HCT116 (cell line): ENCODE data around the gene UBE3B. TPM values are rescaled to one million over a fixed set of nuclear protein-coding genes. Genes with fewer than 3 reads are reported as not detected.

Experiments
- ATAC-seq: fragments of 200-7000 bp; cut with Tn5 transposase; 2 replicates; pipeline ENCODE4 v1.9.1; 2020; ENCODE audit warnings: mild to moderate bottlenecking, moderate library complexity
- BruUV-seq: library from RNA; stranded (reverse); fragments of 400-500 nt; replicated peaks from 2 replicates; lab custom pipeline; 2021; lab: Mats Ljungman, UMichigan
- CTCF ChIA-PET: fragments of 300-600 bp; sonication (Branson Sonifier 250); formaldehyde crosslinking; loops from one replicate; lab custom pipeline; 2021; ENCODE audit warnings: antibody characterized with exemption; lab: Charles Lee
- POLR2A ChIA-PET: fragments of 300-600, 350-600 bp; sonication (Branson Sonifier 250); formaldehyde crosslinking; loops from one replicate; lab custom pipeline; 2021; ENCODE audit warnings: antibody characterized with exemption; lab: Charles Lee
- RAD21 ChIA-PET, 2 experiments: fragments of 300-600 bp; sonication (Branson Sonifier 250); formaldehyde crosslinking; loops; one replicate each; lab custom pipeline; 2023; ENCODE audit warnings: low total read pairs in 2 of 2; ENCODE audit not compliant: uncharacterized antibody in 2 of 2, unreplicated experiment in 2 of 2, low non-redundant PET in 1 of 2; lab: Charles Lee
- DNase-seq: peaks from one replicate; pipeline ENCODE4 v3.0.0-alpha.2; 2010; ENCODE audit warnings: low read depth, low spot score
- H2AFZ ChIP-seq: fragments of 200-600 bp; shearing (Covaris generic), sonication (generic); 2 replicates; pipeline ENCODE4 v1.6.1; 2017; ENCODE audit warnings: low read depth, mixed run types, mixed read lengths, antibody characterized with exemption, low read length; ENCODE audit not compliant: poor library complexity, severe bottlenecking
- H3K27ac ChIP-seq: 2 replicates; pipeline ENCODE4 v1.5.1; 2012; ENCODE audit warnings: low read depth, low read length
- H3K27me3 ChIP-seq: fragments of 200-600 bp; sonication (generic); 2 replicates; pipeline ENCODE4 v1.6.1; 2016; ENCODE audit warnings: mixed run types, low read length, mixed read lengths; ENCODE audit not compliant: insufficient read depth
- H3K36me3 ChIP-seq, 2 experiments: fragments of 200-500 bp in 1 of 2; fragments of 200-600 bp in 1 of 2; sonication (Bioruptor generic) in 1 of 2; sonication (generic) in 1 of 2; 2 replicates each; pipeline versions ENCODE4 v1.5.1 to v1.6.1; 2014 to 2016; ENCODE audit warnings: low read length in 2 of 2, inconsistent platforms in 1 of 2, mixed read lengths in 1 of 2, mixed run types in 1 of 2; ENCODE audit not compliant: insufficient read depth in 2 of 2, control insufficient read depth in 1 of 2
- H3K4me1 ChIP-seq, 2 experiments: fragments of 200-600 bp in 1 of 2; sonication (generic) in 1 of 2; 2 replicates each; pipeline versions ENCODE4 v1.5.1 to v1.6.1; 2012 to 2017; ENCODE audit warnings: low read length in 2 of 2, inconsistent platforms in 1 of 2, mild to moderate bottlenecking in 1 of 2, mixed read lengths in 1 of 2, mixed run types in 1 of 2, moderate library complexity in 1 of 2; ENCODE audit not compliant: insufficient read depth in 2 of 2, control insufficient read depth in 1 of 2
- H3K4me2 ChIP-seq: fragments of 200-600 bp; sonication (generic); 2 replicates; pipeline ENCODE4 v1.6.1; 2017; ENCODE audit warnings: mixed run types, low read length, mixed read lengths
- H3K4me3 ChIP-seq, 2 experiments: fragments of 200-600 bp in 1 of 2; sonication (generic) in 1 of 2; replicated peaks in 1 of 2; 2 replicates each; pipeline ENCODE4 v1.5.1; 2011 to 2016; ENCODE audit warnings: low read length in 2 of 2, control low read depth in 1 of 2, low read depth in 1 of 2, mild to moderate bottlenecking in 1 of 2, mixed read lengths in 1 of 2, mixed run types in 1 of 2
- H3K79me2 ChIP-seq: fragments of 200-600 bp; sonication (generic); 2 replicates; pipeline ENCODE4 v1.6.1; 2017; ENCODE audit warnings: mild to moderate bottlenecking, mixed run types, low read length, moderate library complexity, mixed read lengths; ENCODE audit not compliant: insufficient read depth
- H3K9ac ChIP-seq: fragments of 200-600 bp; sonication (generic); 2 replicates; pipeline ENCODE4 v1.6.1; 2016; ENCODE audit warnings: low read length, mixed read lengths
- H3K9me2 ChIP-seq: fragments of 200-600 bp; sonication (generic), shearing (Covaris generic); 2 replicates; pipeline ENCODE4 v1.6.1; 2017; ENCODE audit warnings: mixed run types, mild to moderate bottlenecking, moderate library complexity; ENCODE audit not compliant: insufficient read depth
- H3K9me3 ChIP-seq, 2 experiments: fragments of 200-500 bp in 1 of 2; fragments of 200-600 bp in 1 of 2; sonication (Bioruptor generic) in 1 of 2; sonication (generic) in 1 of 2; 2 replicates each; pipeline ENCODE4 v1.6.1; 2014 to 2017; ENCODE audit warnings: low read length in 2 of 2, mixed read lengths in 2 of 2, inconsistent platforms in 1 of 2, low read depth in 1 of 2, mild to moderate bottlenecking in 1 of 2, mixed run types in 1 of 2, moderate library complexity in 1 of 2; ENCODE audit not compliant: control insufficient read depth in 1 of 2, insufficient read depth in 1 of 2
- H4K20me1 ChIP-seq: fragments of 200-600 bp; sonication (generic), shearing (Covaris generic); 2 replicates; pipeline ENCODE4 v1.6.1; 2017; ENCODE audit warnings: mixed run types, mild to moderate bottlenecking, moderate library complexity; ENCODE audit not compliant: insufficient read depth
- CBX3 ChIP-seq: IDR thresholded peaks from 2 replicates; pipeline ENCODE4 v1.6.1; 2012; ENCODE audit warnings: low read depth
- CEBPB ChIP-seq: IDR thresholded peaks from 2 replicates; pipeline ENCODE4 v1.6.1; 2012; ENCODE audit warnings: low read depth
- EZH2 ChIP-seq: fragments of 200-600 bp; sonication (generic); IDR thresholded peaks from 2 replicates; pipeline ENCODE4 v1.6.1; 2017; ENCODE audit warnings: antibody characterized with exemption, mixed run types
- FOSL1 ChIP-seq: IDR thresholded peaks from 2 replicates; pipeline ENCODE4 v1.6.1; 2012; ENCODE audit warnings: low read depth
- JUND ChIP-seq: IDR thresholded peaks from 2 replicates; pipeline ENCODE4 v1.6.1; 2012
- POLR2A ChIP-seq: IDR thresholded peaks from 2 replicates; pipeline ENCODE4 v1.7.0; 2011; ENCODE audit warnings: borderline replicate concordance; ENCODE audit not compliant: insufficient read depth, insufficient read length; ENCODE audit errors: extremely low read depth
- SP1 ChIP-seq: IDR thresholded peaks from 2 replicates; pipeline ENCODE4 v1.6.1; 2012; ENCODE audit warnings: low read depth
- SRF ChIP-seq: IDR thresholded peaks from 2 replicates; pipeline ENCODE4 v1.6.1; 2012; ENCODE audit warnings: low read depth
- TCF7L2 ChIP-seq: IDR thresholded peaks from 2 replicates; pipeline ENCODE4 v1.7.0; 2011; ENCODE audit warnings: borderline replicate concordance, inconsistent platforms; ENCODE audit not compliant: insufficient read depth, insufficient read length; ENCODE audit errors: extremely low read depth
- YY1 ChIP-seq: IDR thresholded peaks from 2 replicates; pipeline ENCODE4 v1.6.1; 2011; ENCODE audit warnings: low read length, low read depth, moderate library complexity, mild to moderate bottlenecking; ENCODE audit not compliant: insufficient replicate concordance; ENCODE audit errors: extremely low read depth
- ZFX ChIP-seq: fragments of 450-650 bp; IDR thresholded peaks from 2 replicates; pipeline ENCODE4 v1.6.1; 2017
- ZNF274 ChIP-seq: fragments of 200-500 bp; sonication (Bioruptor generic); IDR thresholded peaks from 2 replicates; pipeline ENCODE4 v1.6.1; 2014; ENCODE audit warnings: mild to moderate bottlenecking, low read depth, low read length, inconsistent platforms
- intact Hi-C: fragments of 100-400 bp; cut with micrococcal nuclease; formaldehyde crosslinking; loops from 2 replicates; pipeline ENCODE4 v1.10.0; 2022
- total RNA-seq: library from RNA; stranded (reverse); gene quantifications from one replicate; pipeline ENCODE4 v1.2.1, GENCODE V29; 2021; ENCODE audit not compliant: unreplicated experiment
- TF ChIP-seq, protein P1 (sequence below): IDR thresholded peaks from 2 replicates; pipeline ENCODE4 v1.6.1; 2012
- TF ChIP-seq, protein P2 (sequence below): IDR thresholded peaks from 2 replicates; pipeline ENCODE4 v1.6.1; 2012
- TF ChIP-seq, protein P3 (sequence below): IDR thresholded peaks from 2 replicates; pipeline ENCODE4 v1.6.1; 2011; ENCODE audit warnings: mild to moderate bottlenecking, low read length, moderate library complexity; ENCODE audit not compliant: insufficient replicate concordance; ENCODE audit errors: extremely low read depth
- TF ChIP-seq, protein P4 (sequence below), 3 experiments: fragments of 200-600 bp in 1 of 3; sonication (generic) in 1 of 3; IDR thresholded peaks in 2 of 3; conservative IDR thresholded peaks in 1 of 3; 2 replicates each; pipeline ENCODE4 v1.5.1; 2012 to 2017; ENCODE audit warnings: low read depth in 2 of 3, low read length in 2 of 3, antibody characterized with exemption in 1 of 3, borderline replicate concordance in 1 of 3, control low read depth in 1 of 3, mild to moderate bottlenecking in 1 of 3, mixed read lengths in 1 of 3, mixed run types in 1 of 3, moderate library complexity in 1 of 3; ENCODE audit not compliant: insufficient read depth in 1 of 3

Gene UBE3B
- total RNA-seq, 1 experiment from 2014 or later: 28.9 TPM

DNA sequence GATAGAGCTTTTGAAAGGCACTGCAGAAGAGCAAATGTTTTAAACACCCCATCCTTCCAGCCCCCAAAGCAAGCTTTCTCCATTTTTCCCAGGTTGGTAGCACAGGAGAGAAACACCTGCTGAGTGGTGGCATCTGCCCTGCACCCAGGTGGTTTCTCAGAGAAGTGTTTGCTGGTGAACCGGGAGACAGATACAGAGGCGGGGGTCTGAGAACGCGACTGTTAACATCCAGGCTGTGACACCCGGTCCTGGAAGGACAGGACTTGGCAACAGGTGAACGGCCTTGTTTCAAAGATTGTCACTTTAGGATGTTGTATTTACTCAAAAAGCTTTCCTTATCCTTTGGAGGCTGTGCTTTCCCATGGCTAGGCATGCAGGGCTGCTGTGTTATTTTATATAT is 77.3 kb downstream of the UBE3B start (continued):
- TF ChIP-seq SRF: no peak
- TF ChIP-seq, protein P1, sequence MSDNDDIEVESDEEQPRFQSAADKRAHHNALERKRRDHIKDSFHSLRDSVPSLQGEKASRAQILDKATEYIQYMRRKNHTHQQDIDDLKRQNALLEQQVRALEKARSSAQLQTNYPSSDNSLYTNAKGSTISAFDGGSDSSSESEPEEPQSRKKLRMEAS: no peak
- TF ChIP-seq EZH2: no peak
- no peak for TF ChIP-seq CEBPB
- TF ChIP-seq ZFX: no peak
- no peak for TF ChIP-seq JUND
- TF ChIP-seq, protein P2, sequence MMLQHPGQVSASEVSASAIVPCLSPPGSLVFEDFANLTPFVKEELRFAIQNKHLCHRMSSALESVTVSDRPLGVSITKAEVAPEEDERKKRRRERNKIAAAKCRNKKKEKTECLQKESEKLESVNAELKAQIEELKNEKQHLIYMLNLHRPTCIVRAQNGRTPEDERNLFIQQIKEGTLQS: no peak
- no peak for TF ChIP-seq SP1
- no peak for TF ChIP-seq YY1
- TF ChIP-seq ZNF274: no peak
- TF ChIP-seq CBX3: no peak
- TF ChIP-seq, protein P3, sequence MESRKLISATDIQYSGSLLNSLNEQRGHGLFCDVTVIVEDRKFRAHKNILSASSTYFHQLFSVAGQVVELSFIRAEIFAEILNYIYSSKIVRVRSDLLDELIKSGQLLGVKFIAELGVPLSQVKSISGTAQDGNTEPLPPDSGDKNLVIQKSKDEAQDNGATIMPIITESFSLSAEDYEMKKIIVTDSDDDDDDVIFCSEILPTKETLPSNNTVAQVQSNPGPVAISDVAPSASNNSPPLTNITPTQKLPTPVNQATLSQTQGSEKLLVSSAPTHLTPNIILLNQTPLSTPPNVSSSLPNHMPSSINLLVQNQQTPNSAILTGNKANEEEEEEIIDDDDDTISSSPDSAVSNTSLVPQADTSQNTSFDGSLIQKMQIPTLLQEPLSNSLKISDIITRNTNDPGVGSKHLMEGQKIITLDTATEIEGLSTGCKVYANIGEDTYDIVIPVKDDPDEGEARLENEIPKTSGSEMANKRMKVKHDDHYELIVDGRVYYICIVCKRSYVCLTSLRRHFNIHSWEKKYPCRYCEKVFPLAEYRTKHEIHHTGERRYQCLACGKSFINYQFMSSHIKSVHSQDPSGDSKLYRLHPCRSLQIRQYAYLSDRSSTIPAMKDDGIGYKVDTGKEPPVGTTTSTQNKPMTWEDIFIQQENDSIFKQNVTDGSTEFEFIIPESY: no peak

DNA sequence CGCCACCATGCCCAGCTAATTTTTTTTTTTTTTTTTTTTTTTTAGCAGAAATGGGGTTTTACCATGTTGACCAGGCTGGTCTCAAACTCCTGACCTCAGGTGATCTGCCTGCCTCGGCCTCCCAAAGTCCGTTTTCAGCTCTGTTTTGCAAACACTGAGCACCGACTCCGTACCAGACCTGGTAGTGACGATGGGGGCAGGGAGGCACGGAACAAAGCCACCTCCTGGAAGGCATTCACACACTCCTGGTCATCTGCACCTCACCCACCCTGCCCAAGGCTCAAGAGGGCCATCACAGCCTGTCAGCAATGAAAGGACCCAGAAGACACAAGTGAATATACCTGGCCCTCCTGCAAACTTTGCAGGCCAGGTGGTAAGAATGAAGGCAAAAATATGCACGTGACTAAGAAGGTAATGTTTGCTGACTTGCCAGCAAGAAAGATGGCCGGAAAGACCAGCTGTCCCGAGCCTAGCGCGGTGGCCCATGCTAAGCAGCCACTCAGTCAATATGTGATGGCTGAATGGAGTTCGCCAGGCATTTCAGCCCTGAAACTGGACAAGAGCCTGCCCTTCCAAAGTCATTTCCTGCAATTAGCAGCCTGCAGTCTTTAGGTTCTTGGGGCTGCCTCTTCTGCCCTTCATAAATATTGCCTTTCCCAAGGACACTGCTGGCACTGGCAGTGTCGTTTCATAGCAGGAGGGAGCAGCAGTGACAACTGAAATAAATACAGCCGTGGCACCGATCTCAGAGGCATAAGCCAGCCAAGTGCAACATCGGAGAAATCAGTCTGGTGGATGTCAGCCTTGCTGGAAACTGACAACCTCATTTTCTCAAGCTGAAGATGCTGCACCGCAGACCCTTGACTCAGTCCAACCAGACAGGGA is 78.2 kb downstream of the UBE3B start:
- H4K20me1 ChIP-seq: no peaks in the 10 kb centered on the region
- H3K79me2 ChIP-seq: no peaks in the 10 kb centered on the region
- no peaks in the 10 kb centered on the region for H3K4me1 ChIP-seq
- H3K4me2 ChIP-seq: no peak overlapping the region
- no peak overlapping the region for H3K27ac ChIP-seq
- intact Hi-C loops: no loop called here
- ChIA-PET CTCF (no interaction called here), POLR2A (no interaction called here), RAD21 (no interaction called here)
- H3K36me3 ChIP-seq: no peaks in the 10 kb centered on the region
- no TSS peak for BruUV-seq
- no peak overlapping the region for H3K9ac ChIP-seq
- H3K4me3 ChIP-seq: no peak overlapping the region
- ATAC-seq: no peak
- 0 out of 2 replicates have a peak, but pooled peaks cover 6% of the 10 kb centered on the region for H3K27me3 ChIP-seq
- no peak overlapping the region for H2AFZ ChIP-seq
- no peak for DNase-seq
- H3K9me2 ChIP-seq: no peaks in the 10 kb centered on the region
- no peaks in the 10 kb centered on the region for H3K9me3 ChIP-seq
- TF ChIP-seq TCF7L2 (no peak), EZH2 (no peak), FOSL1 (no peak), ZFX (no peak), POLR2A (no peak), CBX3 (no peak), JUND (no peak)
- TF ChIP-seq, protein P1: no peak
- TF ChIP-seq, protein P3: no peak
- TF ChIP-seq, protein P2: no peak
- TF ChIP-seq, protein P4, sequence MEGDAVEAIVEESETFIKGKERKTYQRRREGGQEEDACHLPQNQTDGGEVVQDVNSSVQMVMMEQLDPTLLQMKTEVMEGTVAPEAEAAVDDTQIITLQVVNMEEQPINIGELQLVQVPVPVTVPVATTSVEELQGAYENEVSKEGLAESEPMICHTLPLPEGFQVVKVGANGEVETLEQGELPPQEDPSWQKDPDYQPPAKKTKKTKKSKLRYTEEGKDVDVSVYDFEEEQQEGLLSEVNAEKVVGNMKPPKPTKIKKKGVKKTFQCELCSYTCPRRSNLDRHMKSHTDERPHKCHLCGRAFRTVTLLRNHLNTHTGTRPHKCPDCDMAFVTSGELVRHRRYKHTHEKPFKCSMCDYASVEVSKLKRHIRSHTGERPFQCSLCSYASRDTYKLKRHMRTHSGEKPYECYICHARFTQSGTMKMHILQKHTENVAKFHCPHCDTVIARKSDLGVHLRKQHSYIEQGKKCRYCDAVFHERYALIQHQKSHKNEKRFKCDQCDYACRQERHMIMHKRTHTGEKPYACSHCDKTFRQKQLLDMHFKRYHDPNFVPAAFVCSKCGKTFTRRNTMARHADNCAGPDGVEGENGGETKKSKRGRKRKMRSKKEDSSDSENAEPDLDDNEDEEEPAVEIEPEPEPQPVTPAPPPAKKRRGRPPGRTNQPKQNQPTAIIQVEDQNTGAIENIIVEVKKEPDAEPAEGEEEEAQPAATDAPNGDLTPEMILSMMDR (IDR thresholded peaks at IDR 0.05 in 2 of 3, conservative IDR thresholded peaks at IDR 0.05 in 1 of 3; ENCODE audit: borderline replicate concordance in 1 of 3, insufficient read depth in 1 of 3, low read depth in 2 of 3, low read length in 2 of 3): no peak
